ENCODE measurements around the gene NAA10. TPM values are rescaled to one million over a fixed set of nuclear protein-coding genes. Genes with fewer than 3 reads are reported as not detected.

Gene NAA10
- polyA plus RNA-seq, 2 of the 4 experiments (the other 2 are of a cell fraction), result 63.5 to 230 TPM

- ChIA-PET CTCF (interaction anchor here (5.3 to 25.1 kb wide), 2 partner anchors 17 to 19 kb away, joined by 56 to 363 read pairs; partner anchors contain the start of gene RENBP), POLR2A (interaction anchor here (0.9 to 1.4 kb wide), 2 partner anchors 15 to 132 kb away, joined by 3 to 4 read pairs; partner anchors contain the start of genes IDH3G and SSR4)
- Histone ChIP-seq H3K9me3 (no peaks in the 10 kb centered on the region), H3K4me3 (peak within 1 kb of the TSS; percentile 84), H3K4me2 (peak within 1 kb of the TSS; percentile 93), H3K27ac (peak within 1 kb of the TSS; percentile 96 to 99), H3K4me1 (peaks cover 14% of the 10 kb centered on the region)
- WGBS (ENCODE audit: missing lambda C conversion rate), result 90% methylated on average over 31 of the region's 59 CpGs
- no peak for FAIRE-seq
- DNase-seq (ENCODE audit: low read depth in 1 of 2, low spot score in 1 of 2), result no peak
- no peak for TF ChIP-seq HOXA7 (CRISPR knock-in tag; IDR thresholded peaks at IDR 0.05)
- TF ChIP-seq BHLHE40 (IDR thresholded peaks at IDR 0.05; ENCODE audit: low read depth, low read length), result no peak
- TF ChIP-seq ESRRA (IDR thresholded peaks at IDR 0.05; ENCODE audit: borderline replicate concordance, low read length), result no peak
- TF ChIP-seq KDM5A (IDR thresholded peaks at IDR 0.05), result no peak
- no peak for TF ChIP-seq MYC (IDR thresholded peaks at IDR 0.05; ENCODE audit: borderline replicate concordance, low read length)
- no peak for TF ChIP-seq GATA3 (IDR thresholded peaks at IDR 0.05; ENCODE audit: borderline replicate concordance)
- TF ChIP-seq CHD2 (IDR thresholded peaks at IDR 0.05; ENCODE audit: low read length, partially characterized antibody), result no peak
- no peak for TF ChIP-seq SREBF2 (IDR thresholded peaks at IDR 0.05)
- no peak for TF ChIP-seq SMC3 (IDR thresholded peaks at IDR 0.05)
- TF ChIP-seq ZNF302 (CRISPR knock-in tag; IDR thresholded peaks at IDR 0.05), result no peak
- TF ChIP-seq RFX5 (IDR thresholded peaks at IDR 0.05), result no peak
- no peak for TF ChIP-seq HDAC2 (IDR thresholded peaks at IDR 0.05)
- TF ChIP-seq TFCP2L1 (CRISPR knock-in tag; IDR thresholded peaks at IDR 0.05), result no peak
- no peak for TF ChIP-seq E2F6 (IDR thresholded peaks at IDR 0.05; ENCODE audit: borderline replicate concordance, low read depth)
- TF ChIP-seq ZFP36 (IDR thresholded peaks at IDR 0.05; ENCODE audit: borderline replicate concordance, partially characterized antibody), result no peak
- TF ChIP-seq POLR2A (IDR thresholded peaks at IDR 0.05; ENCODE audit: low read length), result no peak
- no peak for ATAC-seq
Observed at GRCh38 chrX:153925739-153926551, 8.9 kb downstream of the NAA10 start, which contains the start of gene ARHGAP4. Gene ARHGAP4, minus strand, starts transcription at chrX:153926264. Its CDS starts 62 bp downstream, at chrX:153926202.

GRCh38 chrX:153925387-153925738, 9.5 kb downstream of the NAA10 start:
- H3K4me3 ChIP-seq, result no peak overlapping the region
- ChIA-PET CTCF (interaction anchor here (1.0 to 25.1 kb wide), 3 partner anchors 16 to 161 kb away, joined by 3 to 363 read pairs (median 56); partner anchors contain the start of genes PLXNB3 and RENBP), POLR2A (interaction anchor here (0.9 to 1.4 kb wide), 3 partner anchors 10 to 131 kb away, joined by 3 to 4 read pairs (median 3); partner anchors contain the start of genes IDH3G and SSR4)
- peaks cover 14% of the 10 kb centered on the region for H3K4me1 ChIP-seq
- no peaks in the 10 kb centered on the region for H3K9me3 ChIP-seq
- TF ChIP-seq RARB (CRISPR knock-in tag; IDR thresholded peaks at IDR 0.05) (no peak), ZFP36 (IDR thresholded peaks at IDR 0.05; ENCODE audit: borderline replicate concordance, partially characterized antibody) (no peak), SMC3 (IDR thresholded peaks at IDR 0.05) (no peak), REST (IDR thresholded peaks at IDR 0.05) (no peak), ESRRA (IDR thresholded peaks at IDR 0.05; ENCODE audit: borderline replicate concordance, low read length) (no peak), RNF2 (IDR thresholded peaks at IDR 0.05; ENCODE audit: borderline replicate concordance, low read depth) (no peak), ZSCAN20 (CRISPR knock-in tag; IDR thresholded peaks at IDR 0.05) (no peak)
- H3K4me2 ChIP-seq, result no peak overlapping the region
- WGBS (ENCODE audit: missing lambda C conversion rate), result 84% methylated on average over 4 of the region's 4 CpGs
- no peak overlapping the region for H3K27ac ChIP-seq
- FAIRE-seq (no peak), ATAC-seq (no peak), DNase-seq (ENCODE audit: low read depth in 1 of 2, low spot score in 1 of 2) (no peak)

Measured in A549 (cell line).